Ishikawa (cell line): ENCODE data around the gene CHIC2.

Experiments used
- CEBPB ChIP-seq: IDR thresholded peaks from 2 replicates; pipeline ENCODE4 v1.6.1; 2012
- CREB1 ChIP-seq: IDR thresholded peaks from 2 replicates; pipeline ENCODE4 v1.6.1; 2012; ENCODE audit warnings: low read depth
- EGR1 ChIP-seq: IDR thresholded peaks from 2 replicates; pipeline ENCODE4 v1.6.1; 2012
- EP300 ChIP-seq: IDR thresholded peaks from 2 replicates; pipeline ENCODE4 v1.6.1; 2012; ENCODE audit warnings: borderline replicate concordance
- FOXM1 ChIP-seq: IDR thresholded peaks from 2 replicates; pipeline ENCODE4 v1.6.1; 2012; ENCODE audit warnings: low read depth, borderline replicate concordance
- MAX ChIP-seq: IDR thresholded peaks from 2 replicates; pipeline ENCODE4 v1.6.1; 2012
- NFIC ChIP-seq: IDR thresholded peaks from 2 replicates; pipeline ENCODE4 v1.6.1; 2012
- RAD21 ChIP-seq: IDR thresholded peaks from 2 replicates; pipeline ENCODE4 v1.6.1; 2012; ENCODE audit warnings: low read depth
- REST ChIP-seq: IDR thresholded peaks from 2 replicates; pipeline ENCODE4 v1.6.1; 2012; ENCODE audit warnings: low read depth, mild to moderate bottlenecking
- TAF1 ChIP-seq: IDR thresholded peaks from 2 replicates; pipeline ENCODE4 v1.6.1; 2012; ENCODE audit warnings: low read depth, mild to moderate bottlenecking
- TCF12 ChIP-seq: IDR thresholded peaks from 2 replicates; pipeline ENCODE4 v1.6.1; 2012; ENCODE audit warnings: low read depth
- TEAD4 ChIP-seq: IDR thresholded peaks from 2 replicates; pipeline ENCODE4 v1.6.1; 2012
- USF1 ChIP-seq: IDR thresholded peaks from 2 replicates; pipeline ENCODE4 v1.6.1; 2012
- YY1 ChIP-seq: IDR thresholded peaks from 2 replicates; pipeline ENCODE4 v1.6.1; 2012; ENCODE audit warnings: low read depth
- ZBTB7A ChIP-seq: IDR thresholded peaks from 2 replicates; pipeline ENCODE4 v1.6.1; 2012; ENCODE audit warnings: low read depth

The CHIC2 gene

GRCh38 chr4:54016504-54016903 is 47.9 kb downstream of the CHIC2 start:
- TF ChIP-seq EP300: no peak
- TF ChIP-seq FOXM1: no peak
- TF ChIP-seq USF1: no peak
- TF ChIP-seq YY1: no peak
- TF ChIP-seq CEBPB: no peak
- no peak for TF ChIP-seq REST
- no peak for TF ChIP-seq ZBTB7A
- no peak; the same call in 1 of the 2 replicates for TF ChIP-seq MAX
- TF ChIP-seq TCF12: no peak
- TF ChIP-seq RAD21: no peak
- no peak for TF ChIP-seq EGR1
- TF ChIP-seq NFIC: no peak
- TF ChIP-seq CREB1: no peak
- no peak for TF ChIP-seq TEAD4
- no peak for TF ChIP-seq TAF1

GRCh38 chr4:54015423-54016030 is 48.9 kb downstream of the CHIC2 start:
- TF ChIP-seq EGR1 (no peak), EP300 (no peak), CREB1 (no peak), FOXM1 (no peak), NFIC (no peak)

- TF ChIP-seq CEBPB (no peak), YY1 (no peak), EP300 (no peak)
Measured at GRCh38 chr4:54014666-54015160, 49.7 kb downstream of the CHIC2 start.

- no peak for TF ChIP-seq NFIC
- no peak for TF ChIP-seq ZBTB7A
Measured at GRCh38 chr4:54011201-54011600, 53.2 kb downstream of the CHIC2 start.

- no peak for TF ChIP-seq ZBTB7A
- TF ChIP-seq CREB1: no peak
- no peak for TF ChIP-seq TCF12
- no peak for TF ChIP-seq YY1
- no peak for TF ChIP-seq FOXM1
- no peak for TF ChIP-seq MAX
- TF ChIP-seq NFIC: no peak
- TF ChIP-seq EP300: no peak
- no peak for TF ChIP-seq RAD21
- no peak for TF ChIP-seq EGR1
- no peak for TF ChIP-seq USF1
- TF ChIP-seq TEAD4: no peak
- no peak for TF ChIP-seq TAF1
- no peak for TF ChIP-seq CEBPB
- no peak for TF ChIP-seq REST
Measured at GRCh38 chr4:54006755-54007154, 57.6 kb downstream of the CHIC2 start.

- TF ChIP-seq EP300 (no peak), CREB1 (no peak)
Measured at GRCh38 chr4:54005475-54005874, 58.9 kb downstream of the CHIC2 start.

- TF ChIP-seq CREB1: no peak
Measured at GRCh38 chr4:54004463-54004862, 59.9 kb downstream of the CHIC2 start.
